Bronchial smooth muscle cell (primary cell): Measurements from ENCODE around the gene ACOT7. TPM values are rescaled to one million over a fixed set of nuclear protein-coding genes. Genes with fewer than 3 reads are reported as not detected.

Source experiments
- total RNA-seq: library from RNA; depleted of rRNA; stranded (reverse); fragments of >200 nt; gene quantifications from 2 replicates; pipeline ENCODE4 v1.2.1, GENCODE V29; 2014

ACOT7 gene
- total RNA-seq: 15.9 and 26.6 TPM in 2 replicates

GRCh38 chr1:6393400-6394187, at the start of gene ACOT7:
Gene ACOT7, minus strand, starts transcription at chr1:6393767. Its CDS starts 368 bp downstream, at chr1:6393399.

GRCh38 chr1:6424619-6425593, 31.3 kb upstream of the ACOT7 start, which contains the start of gene ESPN:
Gene ESPN, plus strand, starts transcription at chr1:6424776. Its CDS starts 180 bp downstream, at chr1:6424956.

GRCh38 chr1:6419804-6420453, 26.4 kb upstream of the ACOT7 start, which contains the start of gene HES2:
Gene HES2, minus strand, starts transcription at chr1:6419919. Its CDS starts 99 bp downstream, at chr1:6419820.

GRCh38 chr1:6260961-6261614, 132.5 kb downstream of the ACOT7 start, which contains the start of gene GPR153:
Gene GPR153, minus strand, starts transcription at chr1:6261098. Its CDS starts 6,193 bp downstream, at chr1:6254905.

GRCh38 chr1:6243993-6244392, 149.6 kb downstream of the ACOT7 start, which contains the start of gene HES3:
Gene HES3, plus strand, starts transcription at chr1:6244179. Its CDS starts 187 bp downstream, at chr1:6244366.

Other genes starting within 250 kb of the ACOT7 start
- gene CHD5, start 213.4 kb downstream of the ACOT7 start, total RNA-seq: under 0.01 and 0.16 TPM in 2 replicates
- gene RPL22, start 194.2 kb downstream of the ACOT7 start, total RNA-seq: 148 and 175 TPM in 2 replicates
- gene RNF207, start 187.6 kb downstream of the ACOT7 start, total RNA-seq: 10.1 and 17.1 TPM in 2 replicates
- 44.0 and 49.6 TPM in 2 replicates for gene ICMT, start 157.8 kb downstream of the ACOT7 start, total RNA-seq
- gene HES3, start 149.6 kb downstream of the ACOT7 start, total RNA-seq: not detected in 2 replicates
- gene GPR153, start 132.7 kb downstream of the ACOT7 start, total RNA-seq: 6.6 and 11.3 TPM in 2 replicates
- gene HES2, start 26.2 kb upstream of the ACOT7 start, total RNA-seq: 0.09 and 0.16 TPM in 2 replicates
- 0.17 TPM in 1 of 2 replicates, not detected in the other for gene ESPN, start 31.0 kb upstream of the ACOT7 start, total RNA-seq
- 4.3 and 4.7 TPM in 2 replicates for gene TNFRSF25, start 72.4 kb upstream of the ACOT7 start, total RNA-seq
- 11.2 and 15.4 TPM in 2 replicates for gene PLEKHG5, start 97.9 kb upstream of the ACOT7 start, total RNA-seq
- gene NOL9, start 160.7 kb upstream of the ACOT7 start, total RNA-seq: 10.1 and 11.8 TPM in 2 replicates
- 0.16 and 0.17 TPM in 2 replicates for gene TAS1R1, start 161.5 kb upstream of the ACOT7 start, total RNA-seq
- gene ZBTB48, start 186.2 kb upstream of the ACOT7 start, total RNA-seq: 15.1 and 16.0 TPM in 2 replicates
- gene KLHL21, start 209.1 kb upstream of the ACOT7 start, total RNA-seq: 39.6 and 65.8 TPM in 2 replicates
- gene PHF13, start 220.0 kb upstream of the ACOT7 start, total RNA-seq: 10.9 and 12.4 TPM in 2 replicates
- gene THAP3, start 231.1 kb upstream of the ACOT7 start, total RNA-seq: 17.3 and 18.4 TPM in 2 replicates